Measurements from ENCODE around the gene TRNP1.
"Not testable (repeated sequence)": the region's sequence is repeated elsewhere in the genome, so short reads cannot be mapped to it uniquely, and the experiment has no call there.

Gene TRNP1

DNA sequence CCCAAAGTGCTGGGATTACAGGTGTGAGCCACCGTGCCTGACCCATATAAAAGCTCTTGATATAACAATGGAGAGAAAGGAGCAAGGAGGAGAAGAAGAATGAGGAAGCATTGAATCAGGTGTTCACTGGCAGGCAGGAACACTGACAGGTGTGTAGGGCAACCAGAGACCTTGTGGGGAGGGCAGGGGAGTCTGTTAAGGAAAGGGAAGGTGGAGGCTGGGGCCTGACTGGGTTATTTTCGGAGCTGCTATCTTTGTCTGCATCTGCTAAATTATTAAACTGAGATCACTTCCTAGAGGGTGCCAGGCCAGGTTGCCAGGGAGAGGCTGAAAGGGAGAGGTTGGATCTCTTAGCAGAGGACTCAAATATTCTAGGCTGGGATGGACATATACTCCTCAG lies 6.8 kb upstream of the TRNP1 start:
- TF ChIP-seq MYC (IDR thresholded peaks at IDR 0.05; ENCODE audit: low read depth, low read length), result no peak
- no peak for TF ChIP-seq POLR2A (IDR thresholded peaks at IDR 0.05; ENCODE audit: extremely low read depth, insufficient read length)
- H3K4me3 ChIP-seq (ENCODE audit: low read depth, low read length), result no peak overlapping the region
- DNase-seq (ENCODE audit: low read depth), result no peak

DNA sequence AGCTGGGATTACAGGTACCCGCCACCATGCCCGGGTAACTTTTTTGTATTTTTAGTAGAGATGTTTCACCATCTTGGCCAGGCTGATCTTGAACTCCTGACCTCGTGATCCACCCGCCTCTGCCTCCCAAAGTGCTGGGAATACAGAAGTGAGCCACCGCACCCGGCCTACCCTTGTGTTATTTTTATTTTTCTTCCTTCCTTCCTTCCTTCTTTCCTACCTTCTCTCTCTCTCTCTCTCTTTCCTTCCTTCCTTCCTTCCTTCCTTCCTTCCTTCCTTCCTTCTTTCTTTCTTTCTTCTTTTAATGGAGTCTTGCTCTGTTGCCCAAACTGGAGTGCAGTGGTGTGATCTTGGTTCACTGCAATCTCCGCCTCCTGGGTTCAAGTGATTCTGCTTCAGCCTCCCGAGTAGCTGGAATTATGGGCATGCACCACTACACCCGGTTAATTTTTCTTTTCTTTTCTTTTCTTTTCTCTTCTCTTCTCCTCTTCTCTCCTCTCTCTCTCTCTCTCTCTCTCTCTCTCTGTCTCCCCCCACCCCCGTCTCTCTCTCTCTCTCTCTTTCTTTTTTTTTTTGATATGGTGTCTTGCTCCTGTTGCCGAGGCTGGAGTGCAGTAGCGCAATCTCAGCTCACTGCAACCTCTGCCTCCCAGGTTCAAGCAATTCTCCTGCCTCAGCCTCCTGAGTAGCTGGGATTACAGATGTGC lies 3.9 kb upstream of the TRNP1 start:
- not testable (repeated sequence) for H3K4me3 ChIP-seq (ENCODE audit: low read depth, low read length)

DNA sequence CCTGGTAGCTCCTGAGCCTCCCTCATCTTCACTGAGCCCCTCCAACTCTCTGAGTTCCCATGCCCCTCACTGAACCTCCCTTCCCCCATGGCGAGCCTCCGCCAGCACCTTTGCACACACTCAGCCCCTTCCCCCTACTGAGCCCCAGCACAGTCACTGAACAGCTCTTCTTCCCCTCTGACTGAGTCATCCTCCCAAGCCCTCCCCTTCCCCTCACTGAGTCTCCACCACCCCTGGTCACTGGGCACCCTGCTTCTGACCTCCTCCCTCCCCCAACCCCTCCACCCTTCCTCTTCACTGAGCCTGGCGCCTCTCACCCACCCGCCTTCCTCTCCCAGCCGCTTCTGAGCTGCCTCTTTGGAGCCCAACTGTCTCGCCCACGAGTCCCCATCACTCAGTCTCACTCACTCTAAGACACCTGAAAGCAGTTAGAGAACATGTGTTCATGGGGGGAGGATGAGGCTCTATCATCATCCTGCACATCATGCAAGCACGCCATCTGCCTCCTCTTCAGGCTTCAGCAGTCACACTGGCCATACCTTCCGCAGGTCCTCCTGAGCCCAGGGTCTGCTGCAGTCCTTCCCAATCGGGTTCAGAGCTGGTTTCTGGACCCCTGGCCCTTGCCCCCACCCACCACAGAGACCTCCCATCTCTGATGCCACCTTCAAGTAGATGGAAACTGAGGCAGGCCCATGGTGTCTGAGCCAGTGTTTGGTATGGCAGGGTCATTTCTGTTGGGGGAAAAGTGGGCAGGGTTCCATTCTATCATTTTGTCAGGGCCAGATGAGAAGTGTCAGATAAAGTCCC lies 2.0 kb upstream of the TRNP1 start:
- H3K4me3 ChIP-seq (ENCODE audit: low read depth, low read length), result no peak overlapping the region
- peak; percentile 49; the same call in 1 of the 2 replicates for TF ChIP-seq MYC (IDR thresholded peaks at IDR 0.05; ENCODE audit: low read depth, low read length)
- TF ChIP-seq, protein P1, sequence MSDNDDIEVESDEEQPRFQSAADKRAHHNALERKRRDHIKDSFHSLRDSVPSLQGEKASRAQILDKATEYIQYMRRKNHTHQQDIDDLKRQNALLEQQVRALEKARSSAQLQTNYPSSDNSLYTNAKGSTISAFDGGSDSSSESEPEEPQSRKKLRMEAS (IDR thresholded peaks at IDR 0.05; ENCODE audit: low read depth, low read length), result peak; percentile 73; the same call in 1 of the 2 replicates
- TF ChIP-seq, protein P2, sequence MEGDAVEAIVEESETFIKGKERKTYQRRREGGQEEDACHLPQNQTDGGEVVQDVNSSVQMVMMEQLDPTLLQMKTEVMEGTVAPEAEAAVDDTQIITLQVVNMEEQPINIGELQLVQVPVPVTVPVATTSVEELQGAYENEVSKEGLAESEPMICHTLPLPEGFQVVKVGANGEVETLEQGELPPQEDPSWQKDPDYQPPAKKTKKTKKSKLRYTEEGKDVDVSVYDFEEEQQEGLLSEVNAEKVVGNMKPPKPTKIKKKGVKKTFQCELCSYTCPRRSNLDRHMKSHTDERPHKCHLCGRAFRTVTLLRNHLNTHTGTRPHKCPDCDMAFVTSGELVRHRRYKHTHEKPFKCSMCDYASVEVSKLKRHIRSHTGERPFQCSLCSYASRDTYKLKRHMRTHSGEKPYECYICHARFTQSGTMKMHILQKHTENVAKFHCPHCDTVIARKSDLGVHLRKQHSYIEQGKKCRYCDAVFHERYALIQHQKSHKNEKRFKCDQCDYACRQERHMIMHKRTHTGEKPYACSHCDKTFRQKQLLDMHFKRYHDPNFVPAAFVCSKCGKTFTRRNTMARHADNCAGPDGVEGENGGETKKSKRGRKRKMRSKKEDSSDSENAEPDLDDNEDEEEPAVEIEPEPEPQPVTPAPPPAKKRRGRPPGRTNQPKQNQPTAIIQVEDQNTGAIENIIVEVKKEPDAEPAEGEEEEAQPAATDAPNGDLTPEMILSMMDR (IDR thresholded peaks at IDR 0.05; ENCODE audit: low read depth, low read length), result no peak
- DNase-seq (ENCODE audit: low read depth), result peak; percentile 80

More for the DNA sequence above, 3.9 kb upstream of the TRNP1 start:
- DNase-seq (ENCODE audit: low read depth), result not testable (repeated sequence)

DNA sequence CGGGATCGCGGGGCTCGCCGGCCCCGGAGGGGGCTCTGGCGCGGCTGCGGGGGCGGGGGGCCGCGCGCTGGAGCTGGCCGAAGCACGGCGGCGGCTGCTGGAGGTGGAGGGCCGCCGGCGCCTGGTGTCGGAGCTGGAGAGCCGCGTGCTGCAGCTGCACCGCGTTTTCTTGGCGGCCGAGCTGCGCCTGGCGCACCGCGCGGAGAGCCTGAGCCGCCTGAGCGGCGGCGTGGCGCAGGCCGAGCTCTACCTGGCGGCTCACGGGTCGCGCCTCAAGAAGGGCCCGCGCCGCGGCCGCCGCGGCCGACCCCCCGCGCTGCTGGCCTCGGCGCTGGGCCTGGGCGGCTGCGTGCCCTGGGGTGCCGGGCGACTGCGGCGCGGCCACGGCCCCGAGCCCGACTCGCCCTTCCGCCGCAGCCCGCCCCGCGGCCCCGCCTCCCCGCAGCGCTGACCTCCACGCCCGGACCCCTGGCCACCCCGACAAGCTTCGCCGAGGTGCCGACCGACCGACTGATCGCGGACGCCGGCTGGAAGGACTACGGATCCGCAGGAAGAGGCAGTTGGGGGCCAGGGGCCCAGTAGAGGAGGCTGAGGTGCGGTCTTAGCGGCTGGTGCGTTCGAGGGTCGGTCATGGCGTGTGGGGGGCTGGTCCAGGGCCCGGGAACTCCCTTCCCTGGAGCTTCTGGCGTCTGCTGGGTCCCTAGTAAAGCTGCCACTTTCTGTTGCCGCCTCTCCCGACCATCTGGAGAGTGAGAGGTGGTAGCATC lies 711 bp downstream of the TRNP1 start:
- TF ChIP-seq POLR2A (IDR thresholded peaks at IDR 0.05; ENCODE audit: extremely low read depth, insufficient read length) (no peak), MYC (IDR thresholded peaks at IDR 0.05; ENCODE audit: low read depth, low read length) (no peak)
- TF ChIP-seq, protein P2 (IDR thresholded peaks at IDR 0.05; ENCODE audit: low read depth, low read length), result no peak
- TF ChIP-seq, protein P1 (IDR thresholded peaks at IDR 0.05; ENCODE audit: low read depth, low read length), result no peak
- no peak overlapping the region for H3K4me3 ChIP-seq (ENCODE audit: low read depth, low read length)
- peak; percentile 54 for DNase-seq (ENCODE audit: low read depth)

DNA sequence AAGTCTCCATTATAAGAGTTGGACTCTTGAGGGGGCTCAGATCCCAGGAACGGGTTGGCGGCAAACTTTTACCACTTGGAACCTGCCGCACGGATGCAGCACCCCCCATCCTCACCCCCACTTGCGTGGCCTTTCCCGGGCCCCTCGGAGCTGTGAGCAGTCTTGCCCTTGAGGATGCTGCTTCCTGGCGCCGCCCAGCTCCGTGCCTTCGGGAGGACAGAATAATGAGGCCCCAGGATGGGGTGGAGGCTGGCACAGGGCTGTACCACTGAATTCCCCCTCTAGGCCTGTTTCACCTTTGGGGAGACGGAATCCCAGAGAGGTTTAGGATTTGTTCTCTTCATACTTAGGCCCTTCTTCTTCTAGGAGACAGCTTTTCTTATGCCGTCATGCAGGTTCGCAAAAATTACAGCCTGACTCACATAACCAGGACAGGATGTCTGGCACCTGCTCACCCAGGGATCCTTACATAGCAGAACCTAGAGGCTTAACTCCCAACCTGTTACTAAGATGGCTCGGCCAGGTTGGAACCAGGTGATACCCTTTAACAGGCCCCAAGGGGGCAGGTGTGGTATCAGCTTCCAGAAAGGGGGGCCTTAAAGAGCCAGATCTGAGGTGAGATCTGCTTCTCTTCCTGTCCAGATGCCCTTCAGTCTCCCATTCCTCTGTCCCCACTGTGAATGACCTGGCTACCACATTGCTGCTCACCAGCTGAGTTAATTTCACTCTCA lies 1.5 kb downstream of the TRNP1 start:
- no peak overlapping the region for H3K4me3 ChIP-seq (ENCODE audit: low read depth, low read length)
- no peak for DNase-seq (ENCODE audit: low read depth)
- no peak for TF ChIP-seq POLR2A (IDR thresholded peaks at IDR 0.05; ENCODE audit: extremely low read depth, insufficient read length)
- no peak for TF ChIP-seq MYC (IDR thresholded peaks at IDR 0.05; ENCODE audit: low read depth, low read length)
- TF ChIP-seq, protein P1 (IDR thresholded peaks at IDR 0.05; ENCODE audit: low read depth, low read length), result no peak
- TF ChIP-seq, protein P2 (IDR thresholded peaks at IDR 0.05; ENCODE audit: low read depth, low read length), result no peak

DNA sequence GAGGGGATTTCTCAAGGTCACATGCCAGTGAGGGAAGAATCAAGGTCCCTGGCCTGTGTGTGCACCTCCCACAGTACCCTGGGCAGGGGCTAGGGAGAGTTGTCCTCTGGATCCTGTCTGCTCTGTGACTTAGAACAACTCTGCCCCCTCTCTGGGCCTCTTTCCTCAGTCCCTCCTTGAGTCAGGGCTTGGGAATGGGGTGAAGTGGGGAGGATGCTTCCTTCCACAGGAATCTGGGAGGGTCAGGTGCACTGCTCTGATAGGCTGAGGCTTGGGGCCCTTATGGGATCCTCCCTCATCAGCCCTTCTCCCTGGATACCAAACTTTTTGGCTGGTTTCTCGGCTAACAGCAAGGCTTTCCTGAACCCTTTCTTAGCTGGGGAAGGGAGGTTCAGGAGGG lies 2.5 kb downstream of the TRNP1 start:
- no peak for TF ChIP-seq MYC (IDR thresholded peaks at IDR 0.05; ENCODE audit: low read depth, low read length)
- DNase-seq (ENCODE audit: low read depth), result no peak
- H3K4me3 ChIP-seq (ENCODE audit: low read depth, low read length), result no peak overlapping the region

DNA sequence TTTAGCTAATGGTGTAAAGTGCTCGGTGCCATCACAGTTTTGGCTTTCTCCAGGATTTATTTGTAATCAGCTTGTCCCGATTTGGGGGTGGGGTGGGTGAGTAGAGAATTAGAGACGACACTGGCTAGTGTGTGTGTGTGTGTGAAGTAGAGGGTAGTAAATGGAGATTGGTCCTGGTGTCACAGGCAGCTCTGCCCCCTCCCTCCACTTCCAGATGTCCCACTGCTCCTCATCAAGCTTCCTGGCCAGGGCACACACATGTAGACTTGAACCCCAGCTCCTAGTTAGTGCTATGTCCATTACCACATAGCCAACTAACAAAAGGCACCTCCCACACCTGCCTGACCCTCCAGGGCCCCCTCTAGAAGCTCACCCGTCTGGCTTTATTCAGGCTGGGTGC lies 3.2 kb downstream of the TRNP1 start:
- no peak for DNase-seq (ENCODE audit: low read depth)
- TF ChIP-seq MYC (IDR thresholded peaks at IDR 0.05; ENCODE audit: low read depth, low read length), result no peak
- TF ChIP-seq, protein P1 (IDR thresholded peaks at IDR 0.05; ENCODE audit: low read depth, low read length), result no peak
- TF ChIP-seq, protein P2 (IDR thresholded peaks at IDR 0.05; ENCODE audit: low read depth, low read length), result no peak
- no peak for TF ChIP-seq POLR2A (IDR thresholded peaks at IDR 0.05; ENCODE audit: extremely low read depth, insufficient read length)
- no peak overlapping the region for H3K4me3 ChIP-seq (ENCODE audit: low read depth, low read length)

All from NB4 (cell line).